Transverse colon (tissue), 4 donors: Measurements from ENCODE around the gene ING4. TPM values are rescaled to one million over a fixed set of nuclear protein-coding genes. Genes with fewer than 3 reads are reported as not detected.
"Not testable (repeated sequence)": the region's sequence is repeated elsewhere in the genome, so short reads cannot be mapped to it uniquely, and the experiment has no call there.

ENCODE experiments used
- DNase-seq: peaks from one replicate; pipeline ENCODE4 v3.0.0-alpha.2; 2019
- H3K27ac ChIP-seq, 4 donors: fragments of 200-600 bp; sonication (generic); 2 replicates each; pipeline ENCODE4 v1.5.1; 2016 to 2018; ENCODE audit warnings: inconsistent platforms in 4 of 4
- H3K27me3 ChIP-seq: fragments of 200-600 bp; sonication (generic); 2 replicates; pipeline ENCODE4 v1.5.1; 2017; ENCODE audit warnings: inconsistent platforms
- H3K36me3 ChIP-seq, 4 donors: fragments of 200-600 bp; sonication (generic); 2 replicates each; pipeline ENCODE4 v1.5.1; 2017 to 2019; ENCODE audit warnings: inconsistent platforms in 4 of 4
- H3K4me1 ChIP-seq, 4 donors: fragments of 200-600 bp; sonication (generic); 2 replicates each; pipeline ENCODE4 v1.5.1; 2017 to 2020; ENCODE audit warnings: inconsistent platforms in 4 of 4
- H3K4me3 ChIP-seq, 4 donors: fragments of 200-600 bp; sonication (generic); 1 replicate in 1 of 4; 2 replicates in 3 of 4; pipeline versions ENCODE4 v1.5.1 to v1.6.1; 2017 to 2019; ENCODE audit warnings: inconsistent platforms in 4 of 4
- H3K9me3 ChIP-seq, 2 donors: fragments of 200-600 bp; sonication (generic); 2 replicates each; pipeline ENCODE4 v1.5.1; 2017 to 2019; ENCODE audit warnings: inconsistent platforms in 2 of 2
- EP300 ChIP-seq: sonication (generic); formaldehyde crosslinking; IDR thresholded peaks from one replicate; pipeline ENCODE4 v1.6.1; 2017; ENCODE audit warnings: antibody characterized with exemption, low read depth
- POLR2A ChIP-seq: fragments of 450-650 bp; IDR thresholded peaks from one replicate; pipeline ENCODE4 v1.6.1; 2016; ENCODE audit warnings: antibody characterized with exemption, mild to moderate bottlenecking, moderate library complexity
- POLR2AphosphoS5 ChIP-seq, 3 donors: sonication (generic); formaldehyde crosslinking; IDR thresholded peaks; one replicate each; pipeline ENCODE4 v1.6.1; 2016; ENCODE audit warnings: antibody characterized with exemption in 3 of 3
- WGBS, 2 donors: methylation state at CpG; one replicate each; pipeline ENCODE4 v1.1.5; 2018; ENCODE audit warnings: low coverage in 1 of 2; 5-methylcytosine and 5-hydroxymethylcytosine counted together
- in situ Hi-C, 4 donors: fragments of 200-750 bp; cut with MboI; loops; one replicate each; pipeline versions ENCODE4 v1.15.0 to v1.15.1; 2017; ENCODE audit warnings: low sequenced_read_pairs in 3 of 4, low pct_ligation_motif_present in 1 of 4, low pct_unique_long_range_greater_than_20kb in 1 of 4
- intact Hi-C: fragments of 100-400 bp; cut with DNase I; formaldehyde crosslinking; loops from one replicate; pipeline ENCODE4 v1.15.1; 2023; ENCODE audit warnings: low total_unique reads
- total RNA-seq, 4 donors: library from RNA; depleted of rRNA; stranded (reverse); fragments of >200 nt; gene quantifications; one replicate each; pipeline ENCODE4 v1.1.0, GENCODE V29; 2016
- TF ChIP-seq, protein P1 (sequence below), 5 experiments: fragments of 200-600 bp in 3 of 5; fragments of 450-650 bp in 2 of 5; sonication (generic) in 3 of 5; IDR thresholded peaks; 1 replicate in 2 of 5; 2 replicates in 3 of 5; pipeline ENCODE4 v1.5.1; 2016 to 2017; ENCODE audit warnings: antibody characterized with exemption in 5 of 5, inconsistent platforms in 3 of 5, mild to moderate bottlenecking in 2 of 5, moderate library complexity in 1 of 5

The ING4 gene
- total RNA-seq, result 100 to 1,000 TPM in 1 of 4 donors, 10 to 100 TPM in 3; 41.8 to 165 (median 56.6) TPM

DNA sequence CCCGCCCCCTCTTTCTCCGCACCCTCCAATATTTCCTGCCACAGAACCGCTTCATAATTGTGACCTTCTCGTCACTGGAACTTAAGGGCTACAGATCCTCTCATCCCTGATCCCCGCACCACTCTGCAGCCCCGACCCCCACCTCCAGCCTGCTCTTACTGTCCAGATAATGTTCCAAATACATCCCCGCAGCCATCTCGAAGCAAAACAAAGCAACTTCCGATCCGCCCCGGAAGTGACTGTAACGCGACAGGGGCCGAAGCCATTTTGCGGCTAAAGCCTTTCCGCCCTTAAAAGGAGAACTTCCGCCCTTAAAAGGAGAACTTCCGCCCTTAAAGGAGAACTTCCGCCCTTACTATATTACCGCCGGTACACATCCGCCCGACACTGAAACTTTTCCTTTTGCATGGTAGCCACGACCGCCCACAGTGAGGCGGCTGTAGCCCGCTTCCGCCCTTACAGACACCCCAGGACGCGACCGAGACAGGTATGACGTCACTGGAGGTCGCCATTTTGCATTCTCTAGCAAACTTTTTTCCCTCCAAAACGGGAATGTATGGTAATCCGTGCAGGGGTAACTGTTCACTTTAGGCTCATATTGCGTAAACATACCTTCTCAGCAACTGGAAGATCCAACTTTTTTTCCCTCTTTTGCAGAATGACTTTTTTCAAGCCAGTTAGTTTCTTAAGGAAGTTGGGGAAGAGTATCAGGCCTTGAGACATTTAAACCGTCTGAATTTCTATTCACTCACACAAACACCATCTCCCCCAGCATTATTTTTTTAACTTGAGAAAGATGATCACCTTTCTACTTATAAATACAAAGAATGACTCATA is at the start of gene ING4:
Gene ING4 (minus strand): TSS at position 214 of the 837 bp plus-strand sequence. CDS start 18 bp downstream, at position 196.
- WGBS, 2 donors, result 3 to 8% methylated on average over 9 to 37 of the region's 37 CpGs
- in situ Hi-C loops, result no loop called here
- H3K27me3 ChIP-seq, result no peaks in the 10 kb centered on the region
- TF ChIP-seq POLR2AphosphoS5 (IDR thresholded peaks at IDR 0.05) (peak; percentile 19 to 81 (median 72)), EP300 (peak; percentile 25), POLR2A (peak; percentile 46)
- TF ChIP-seq, protein P1, sequence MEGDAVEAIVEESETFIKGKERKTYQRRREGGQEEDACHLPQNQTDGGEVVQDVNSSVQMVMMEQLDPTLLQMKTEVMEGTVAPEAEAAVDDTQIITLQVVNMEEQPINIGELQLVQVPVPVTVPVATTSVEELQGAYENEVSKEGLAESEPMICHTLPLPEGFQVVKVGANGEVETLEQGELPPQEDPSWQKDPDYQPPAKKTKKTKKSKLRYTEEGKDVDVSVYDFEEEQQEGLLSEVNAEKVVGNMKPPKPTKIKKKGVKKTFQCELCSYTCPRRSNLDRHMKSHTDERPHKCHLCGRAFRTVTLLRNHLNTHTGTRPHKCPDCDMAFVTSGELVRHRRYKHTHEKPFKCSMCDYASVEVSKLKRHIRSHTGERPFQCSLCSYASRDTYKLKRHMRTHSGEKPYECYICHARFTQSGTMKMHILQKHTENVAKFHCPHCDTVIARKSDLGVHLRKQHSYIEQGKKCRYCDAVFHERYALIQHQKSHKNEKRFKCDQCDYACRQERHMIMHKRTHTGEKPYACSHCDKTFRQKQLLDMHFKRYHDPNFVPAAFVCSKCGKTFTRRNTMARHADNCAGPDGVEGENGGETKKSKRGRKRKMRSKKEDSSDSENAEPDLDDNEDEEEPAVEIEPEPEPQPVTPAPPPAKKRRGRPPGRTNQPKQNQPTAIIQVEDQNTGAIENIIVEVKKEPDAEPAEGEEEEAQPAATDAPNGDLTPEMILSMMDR (IDR thresholded peaks at IDR 0.05), result peak in 1 of 5 experiments; percentile 29
- intact Hi-C loops, result loop anchor here (10.0 kb wide), 1 partner anchor 48 kb away; no protein-coding TSS in a partner anchor
- H3K4me3 ChIP-seq, result peak within 1 kb of the TSS; percentile 23 to 72 (median 54)
- DNase-seq, result peak; percentile 98
- H3K36me3 ChIP-seq, result peaks cover 0 to 11% (median 4%) of the 10 kb centered on the region in 4 donors
- peaks cover 8 to 14% (median 9%) of the 10 kb centered on the region in 4 donors for H3K4me1 ChIP-seq
- peak within 1 kb of the TSS; percentile 77 to 88 (median 84) for H3K27ac ChIP-seq
- no peaks in the 10 kb centered on the region for H3K9me3 ChIP-seq

DNA sequence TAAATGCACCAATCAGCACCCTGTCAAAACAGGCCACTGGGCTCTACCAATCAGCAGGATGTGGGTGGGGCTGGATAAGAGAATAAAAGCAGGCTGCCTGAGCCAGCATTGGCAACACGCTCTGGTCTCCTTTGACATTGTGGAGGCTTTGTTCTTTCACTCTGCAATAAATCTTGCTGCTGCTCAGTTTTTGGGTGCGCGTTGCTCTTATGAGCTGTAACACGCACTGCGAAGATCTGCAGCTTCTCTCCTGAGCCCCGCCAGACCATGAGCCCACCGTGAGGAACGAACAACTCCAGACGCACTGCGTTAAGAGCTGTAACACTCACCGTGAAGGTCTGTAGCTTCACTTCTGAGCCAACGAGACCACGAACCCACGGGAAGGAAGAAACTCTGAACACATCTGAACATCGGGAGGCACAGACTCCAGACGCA is 46.1 kb upstream of the ING4 start:
- in situ Hi-C loops (no loop called here), intact Hi-C loops (no loop called here)
- no peaks in the 10 kb centered on the region for H3K36me3 ChIP-seq
- no peaks in the 10 kb centered on the region for H3K9me3 ChIP-seq
- no peak overlapping the region for H3K27ac ChIP-seq
- H3K4me3 ChIP-seq, result no peak overlapping the region
- TF ChIP-seq POLR2AphosphoS5 (IDR thresholded peaks at IDR 0.05) (no peak), POLR2A (no peak), EP300 (no peak)
- TF ChIP-seq, protein P1 (IDR thresholded peaks at IDR 0.05), result no peak
- WGBS, 2 donors, result 65 to 69% methylated on average over 2 to 16 of the region's 16 CpGs
- peaks cover 67% of the 10 kb centered on the region for H3K27me3 ChIP-seq
- H3K4me1 ChIP-seq, result no peaks in the 10 kb centered on the region
- no peak for DNase-seq

DNA sequence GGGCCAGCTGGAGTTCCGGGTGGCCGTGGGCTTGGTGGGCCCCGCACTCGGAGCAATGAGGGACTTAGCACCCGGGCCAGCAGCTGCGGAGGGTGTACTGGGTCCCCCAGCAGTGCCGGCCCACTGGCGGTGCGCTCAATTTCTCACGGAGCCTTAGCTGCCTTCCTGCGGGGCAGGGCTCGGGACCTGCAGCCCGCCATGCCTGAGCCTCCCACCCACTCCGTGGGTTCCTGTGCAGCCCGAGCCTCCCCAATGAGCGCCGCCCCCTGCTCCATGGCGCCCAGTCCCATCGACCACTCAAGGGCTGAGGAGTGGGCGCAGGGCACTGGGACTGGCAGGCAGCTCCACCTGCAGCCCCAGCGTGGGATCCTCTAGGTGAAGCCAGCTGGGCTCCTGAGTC is 45.4 kb upstream of the ING4 start:
- in situ Hi-C loops, intact Hi-C loops, H3K36me3 ChIP-seq, H3K27ac ChIP-seq, DNase-seq, H3K4me3 ChIP-seq, H3K4me1 ChIP-seq, H3K9me3 ChIP-seq: not testable (repeated sequence)
- H3K27me3 ChIP-seq, result peaks cover 67% of the 10 kb centered on the region
- WGBS, 2 donors, result 94% methylated on average over 20 of the region's 21 CpGs; no CpG with 5 or more reads in 1 of the 2 donors

GRCh38 chr12:6703631-6704030 is 40.7 kb upstream of the ING4 start:
- no peaks in the 10 kb centered on the region for H3K36me3 ChIP-seq
- DNase-seq, result no peak
- TF ChIP-seq, protein P1 (IDR thresholded peaks at IDR 0.05), result no peak
- no peak for TF ChIP-seq POLR2A
- TF ChIP-seq POLR2AphosphoS5 (IDR thresholded peaks at IDR 0.05), result no peak
- TF ChIP-seq EP300, result no peak
- H3K27ac ChIP-seq, result no peak overlapping the region
- intact Hi-C loops, result no loop called here
- H3K4me3 ChIP-seq, result no peak overlapping the region
- H3K4me1 ChIP-seq, result peaks cover 12 to 13% (median 13%) of the 10 kb centered on the region in 4 donors
- no peaks in the 10 kb centered on the region for H3K9me3 ChIP-seq
- WGBS, 2 donors, result 12 to 80% methylated on average over 1 to 10 of the region's 10 CpGs
- H3K27me3 ChIP-seq, result peaks cover 93% of the 10 kb centered on the region
- in situ Hi-C loops, result no loop called here
